Measurements from ENCODE around the gene TAGLN. TPM values are rescaled to one million over a fixed set of nuclear protein-coding genes. Genes with fewer than 3 reads are reported as not detected.

Gene TAGLN
- polyA plus RNA-seq, 1 of the 3 experiments (the other 2 are of a cell fraction): 519 TPM

GRCh38 chr11:117197006-117197405 is 2.2 kb upstream of the TAGLN start:
- no peak overlapping the region for H3K27ac ChIP-seq (ENCODE audit: low read depth in 2 of 2, low read length in 1 of 2)
- H3K9me2 ChIP-seq: no peaks in the 10 kb centered on the region

GRCh38 chr11:117197516-117198456 is 1.4 kb upstream of the TAGLN start:
- Histone ChIP-seq H3K9me3 (no peaks in the 10 kb centered on the region), H3K27ac (ENCODE audit: low read depth in 2 of 2, low read length in 1 of 2) (peak overlapping the region in 1 of 2 experiments; percentile 75; a peak in 3 of 4 replicates), H3K79me2 (ENCODE audit: insufficient read depth) (peaks cover 55% of the 10 kb centered on the region), H4K20me1 (ENCODE audit: insufficient read depth) (peaks cover 11% of the 10 kb centered on the region; the same call in 1 of the 2 replicates), H3K9ac (peak overlapping the region; percentile 64), H2AFZ (ENCODE audit: low read depth) (no peak overlapping the region), H3K36me3 (replicated peaks in 1 of 2; ENCODE audit: control insufficient read depth in 1 of 2, insufficient read depth in 2 of 2, low read length in 1 of 2) (peaks cover 0 to 4% of the 10 kb centered on the region in 2 experiments), H3K4me1 (ENCODE audit: control insufficient read depth in 1 of 2, insufficient read depth in 2 of 2, low read depth in 1 of 2, low read length in 1 of 2) (peaks cover 9 to 13% of the 10 kb centered on the region in 2 experiments; a peak in 3 of 4 replicates), H3F3A (replicated peaks; ENCODE audit: insufficient read depth) (peaks cover 8% of the 10 kb centered on the region), H3K4me3 (ENCODE audit: low read depth in 2 of 2, low read length in 1 of 2) (peak overlapping the region in 1 of 2 experiments; percentile 51; a peak in 1 of 4 replicates), H3K9me2 (no peaks in the 10 kb centered on the region), H3K4me2 (peak overlapping the region; percentile 77), H3K27me3 (ENCODE audit: insufficient read depth) (no peaks in the 10 kb centered on the region)
- peak; percentile 77 for DNase-seq
- POLR2A ChIA-PET: interaction anchor here (0.6 to 1.1 kb wide), 3 partner anchors 17 to 24 kb away, joined by 3 to 4 read pairs (median 3); partner anchors contain the start of gene SIDT2
- 93% methylated on average over 14 of the region's 17 CpGs for WGBS (ENCODE audit: low lambda C conversion rate)
- TF ChIP-seq EP300 (IDR thresholded peaks at IDR 0.05; ENCODE audit: borderline replicate concordance in 1 of 2, low read depth in 1 of 2, low read length in 1 of 2): no peak
- peak; percentile 49 for TF ChIP-seq CTCF (IDR thresholded peaks at IDR 0.05)
- TF ChIP-seq MAX (IDR thresholded peaks at IDR 0.05; ENCODE audit: low read depth): no peak
- CTCF ChIA-PET: interaction anchor here (0.7 to 2.0 kb wide), 6 partner anchors 12 to 75 kb away, joined by 3 to 6 read pairs (median 3); no protein-coding TSS in a partner anchor

More at GRCh38 chr11:117197006-117197405, 2.2 kb upstream of the TAGLN start:
- H3K4me2 ChIP-seq: no peak overlapping the region
- ChIA-PET CTCF (interaction anchor here (0.7 to 2.0 kb wide), 3 partner anchors 15 to 74 kb away, joined by 3 to 6 read pairs (median 4); no protein-coding TSS in a partner anchor), POLR2A (interaction anchor here (0.6 to 1.1 kb wide), 3 partner anchors 16 to 25 kb away, joined by 3 to 4 read pairs (median 3); partner anchors contain the start of gene SIDT2)
- TF ChIP-seq RXRA (IDR thresholded peaks at IDR 0.05; ENCODE audit: borderline replicate concordance, low read depth): no peak
- no peak for TF ChIP-seq RFX5 (IDR thresholded peaks at IDR 0.05; ENCODE audit: low read length)
- H3K9ac ChIP-seq: no peak overlapping the region
- no peak overlapping the region for H2AFZ ChIP-seq (ENCODE audit: low read depth)
- H3F3A ChIP-seq (replicated peaks; ENCODE audit: insufficient read depth): peaks cover 8% of the 10 kb centered on the region
- H3K27me3 ChIP-seq (ENCODE audit: insufficient read depth): no peaks in the 10 kb centered on the region
- H4K20me1 ChIP-seq (ENCODE audit: insufficient read depth): peaks cover 3% of the 10 kb centered on the region; the same call in 1 of the 2 replicates
- WGBS (ENCODE audit: low lambda C conversion rate): 93% methylated on average over 6 of the region's 7 CpGs
- H3K4me3 ChIP-seq (ENCODE audit: low read depth in 2 of 2, low read length in 1 of 2): no peak overlapping the region
- H3K79me2 ChIP-seq (ENCODE audit: insufficient read depth): peaks cover 47% of the 10 kb centered on the region
- H3K36me3 ChIP-seq (replicated peaks in 1 of 2; ENCODE audit: control insufficient read depth in 1 of 2, insufficient read depth in 2 of 2, low read length in 1 of 2): peaks cover 0 to 8% of the 10 kb centered on the region in 2 experiments
- peaks cover 9 to 10% of the 10 kb centered on the region in 2 experiments; a peak in 3 of 4 replicates for H3K4me1 ChIP-seq (ENCODE audit: control insufficient read depth in 1 of 2, insufficient read depth in 2 of 2, low read depth in 1 of 2, low read length in 1 of 2)
- DNase-seq: no peak
- H3K9me3 ChIP-seq: no peaks in the 10 kb centered on the region
